ENCODE measurements around the gene ZNF138.

- no peak for TF ChIP-seq CTCF (optimal IDR thresholded peaks at IDR 0.05 in 1 of 3, IDR thresholded peaks at IDR 0.05 in 1 of 3, conservative IDR thresholded peaks at IDR 0.05 in 1 of 3; ENCODE audit: extremely low read depth in 1 of 3, insufficient read depth in 2 of 3, low read length in 3 of 3)
- TF ChIP-seq EZH2 (IDR thresholded peaks at IDR 0.05; ENCODE audit: low read length): no peak
Measured at GRCh38 chr7:64880322-64881297, 86.4 kb downstream of the ZNF138 start.

Measured in keratinocyte (primary cell).